A204.1 (cell line): ENCODE results near the gene DLL4.
"Not testable (repeated sequence)": the region's sequence is repeated elsewhere in the genome, so short reads cannot be mapped to it uniquely, and the experiment has no call there.

ENCODE experiments used
- FAIRE-seq: peaks from 2 replicates; lab custom pipeline; 2012; peaks lifted over from hg19 to GRCh38; lab: Jason Lieb, UNC

Gene DLL4

DNA sequence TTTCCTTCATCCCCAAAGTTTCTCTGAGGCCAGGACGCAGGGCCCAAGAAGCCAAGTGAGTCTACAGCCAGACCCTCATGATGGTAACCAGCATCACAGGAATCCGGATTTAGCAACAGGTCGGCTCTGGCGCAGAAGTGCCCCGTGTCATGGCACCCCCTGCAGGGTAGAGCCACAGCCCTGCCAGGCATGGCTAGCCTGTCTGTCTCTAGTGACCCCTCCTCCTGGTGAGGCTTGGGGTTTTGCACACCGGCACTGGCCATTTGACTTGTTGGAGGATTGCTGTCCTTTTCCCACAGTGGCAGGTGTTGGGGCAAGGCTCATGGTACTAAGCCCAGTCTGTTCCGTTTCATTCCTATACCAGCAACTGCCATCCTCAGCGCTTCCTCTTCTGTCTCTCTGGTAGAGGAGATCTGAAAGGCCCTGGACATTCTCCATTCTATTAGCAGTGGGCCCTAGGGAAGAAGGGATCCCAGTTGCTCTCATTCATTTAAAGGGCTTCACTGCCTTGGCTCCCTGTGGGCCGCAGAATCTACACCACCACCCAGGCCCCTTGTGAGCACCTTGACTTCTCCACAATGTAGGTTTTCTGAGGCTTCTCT is 14.7 kb downstream of the DLL4 start:
- no peak for FAIRE-seq

DNA sequence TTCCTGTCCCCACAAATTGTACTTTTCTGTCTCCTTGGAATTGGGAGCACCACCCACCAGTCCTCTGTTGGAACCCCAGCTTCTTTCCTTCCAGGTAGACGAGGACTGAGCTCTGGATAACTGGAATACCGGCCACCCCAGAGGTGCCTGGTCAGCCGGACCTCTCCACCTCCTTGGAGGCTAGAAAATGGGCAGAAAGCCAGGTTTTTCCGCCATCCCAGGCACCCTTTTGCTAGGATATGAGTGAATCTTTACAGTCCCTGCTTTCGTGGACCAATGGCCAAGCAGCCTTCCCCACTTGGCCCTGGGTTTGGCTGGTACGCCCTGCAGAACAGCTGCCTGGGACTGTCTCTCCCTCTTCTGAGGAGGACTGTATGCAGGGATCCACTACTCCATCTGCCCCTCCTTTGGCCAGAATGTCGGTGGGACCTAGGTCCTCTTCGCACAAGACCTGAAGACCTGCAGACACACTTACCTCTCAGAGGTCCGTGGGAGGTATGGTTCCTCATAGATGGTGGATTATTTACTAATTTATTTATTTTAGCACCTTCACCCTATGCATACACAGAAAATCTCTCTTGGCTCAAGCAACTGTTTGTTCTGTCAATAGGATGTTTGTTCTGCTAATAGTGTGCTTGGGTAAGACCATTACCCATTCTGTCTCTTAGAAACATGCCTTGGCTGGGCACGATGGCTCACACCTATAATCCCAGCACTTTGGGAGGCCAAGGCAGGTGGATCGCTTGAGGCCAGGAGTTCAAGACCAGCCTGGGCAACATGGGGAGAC is 15.6 kb downstream of the DLL4 start:
- FAIRE-seq, result no peak

DNA sequence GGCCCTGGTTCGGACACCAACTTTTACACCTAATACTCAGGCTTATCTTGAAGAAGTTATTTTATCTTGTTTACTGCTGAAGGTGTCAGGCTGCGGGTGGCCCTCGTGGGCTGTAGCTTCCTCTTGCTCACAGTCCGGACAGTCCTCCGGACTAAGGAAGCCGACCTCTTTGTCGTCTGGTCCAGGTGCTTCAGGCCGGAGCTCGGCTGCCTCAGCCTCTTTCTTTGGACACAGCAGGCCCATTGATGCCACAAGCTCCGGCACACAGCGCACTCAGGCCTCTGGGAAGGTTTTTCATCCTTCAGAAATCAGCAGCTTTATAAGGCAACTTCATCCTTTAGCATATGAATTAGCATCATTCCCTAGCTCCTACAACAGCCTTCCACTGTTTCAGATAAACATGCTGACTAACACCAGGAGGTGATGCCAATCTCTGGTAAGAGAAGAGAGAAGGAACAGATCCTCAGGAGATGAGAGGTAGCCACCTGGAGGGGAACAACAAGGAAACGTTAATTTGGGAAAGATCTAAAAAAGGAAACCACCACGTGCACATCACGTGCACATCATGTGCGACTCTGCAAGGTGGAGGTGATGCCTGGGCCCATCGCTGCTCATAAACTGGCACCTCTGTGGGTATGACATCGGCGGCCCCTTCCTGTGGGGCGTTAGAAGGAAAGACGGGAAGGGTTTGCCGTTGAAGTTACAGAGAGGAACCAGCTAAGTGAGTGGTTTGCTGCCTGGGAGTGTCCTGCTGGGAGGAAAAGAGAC is 19.8 kb downstream of the DLL4 start:
- FAIRE-seq, result no peak

DNA sequence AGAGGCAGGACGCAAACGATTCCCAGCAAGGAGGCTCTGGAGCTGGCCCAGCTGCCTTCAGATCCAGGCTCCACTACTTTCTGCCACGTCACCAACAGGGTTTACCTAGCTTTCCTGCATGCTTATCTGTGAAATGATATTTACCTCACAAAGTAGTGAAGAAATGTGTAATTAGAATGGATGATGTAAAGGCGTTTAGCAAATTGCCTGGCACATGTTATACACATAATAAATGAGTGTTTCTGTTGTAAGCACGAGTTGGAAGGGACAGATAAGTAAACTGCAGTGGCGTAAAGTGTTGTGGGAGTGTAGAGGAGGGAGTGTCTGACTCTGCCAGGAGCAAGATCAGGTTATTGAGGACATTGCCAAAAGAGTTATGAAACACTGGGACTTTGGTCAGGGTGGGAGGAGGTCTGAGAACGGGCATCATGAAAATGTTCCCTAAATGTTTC is 20.6 kb downstream of the DLL4 start:
- no peak for FAIRE-seq

DNA sequence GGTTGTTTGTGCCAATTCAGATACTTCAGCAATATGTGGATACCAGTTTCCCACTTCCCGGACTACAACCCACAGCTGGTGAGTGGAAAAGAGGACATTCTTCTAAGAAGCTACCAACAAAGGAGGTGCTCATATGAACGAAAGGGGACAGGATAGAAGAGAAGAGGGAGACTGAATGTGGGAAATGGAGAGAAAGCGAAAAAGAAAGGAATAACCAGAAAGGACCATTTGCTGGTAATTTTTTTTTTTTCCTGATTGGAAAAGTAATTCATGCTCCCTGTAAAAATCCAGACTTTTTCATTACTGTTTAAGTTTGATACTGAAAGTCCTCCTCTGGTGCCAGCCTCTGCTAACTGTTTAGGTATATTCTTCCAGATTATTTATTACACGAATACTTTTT is 22.6 kb downstream of the DLL4 start:
- FAIRE-seq, result no peak

DNA sequence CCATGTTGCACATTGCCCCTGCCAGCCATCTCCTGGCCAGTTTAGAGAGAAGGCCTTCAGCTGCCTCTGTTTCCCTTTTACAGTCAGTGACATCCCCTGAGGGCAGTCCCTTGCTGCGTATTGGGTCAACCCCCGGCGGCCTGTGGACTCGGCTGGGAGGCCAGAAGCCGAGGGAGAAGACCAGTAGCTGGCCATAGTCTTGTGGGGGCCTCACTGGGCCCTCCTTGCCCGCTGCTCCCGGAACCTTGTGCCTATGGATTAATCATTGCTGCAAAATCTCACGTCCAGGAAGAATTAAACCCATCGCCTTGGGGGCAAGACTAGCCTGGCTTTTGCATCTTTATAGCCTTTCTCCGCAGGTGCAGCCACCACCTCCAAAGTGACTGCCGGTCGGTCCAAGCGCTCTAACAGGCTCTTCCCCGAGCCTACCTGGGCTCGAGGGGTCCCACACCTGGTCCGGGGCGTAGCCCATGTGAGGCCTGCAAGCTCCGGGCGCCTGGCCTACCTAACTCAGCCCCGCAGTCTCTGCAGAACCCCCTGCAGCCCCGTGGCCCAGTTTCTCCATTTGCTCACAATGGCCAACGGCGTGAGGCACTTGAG is 23.3 kb downstream of the DLL4 start:
- FAIRE-seq, result no peak

DNA sequence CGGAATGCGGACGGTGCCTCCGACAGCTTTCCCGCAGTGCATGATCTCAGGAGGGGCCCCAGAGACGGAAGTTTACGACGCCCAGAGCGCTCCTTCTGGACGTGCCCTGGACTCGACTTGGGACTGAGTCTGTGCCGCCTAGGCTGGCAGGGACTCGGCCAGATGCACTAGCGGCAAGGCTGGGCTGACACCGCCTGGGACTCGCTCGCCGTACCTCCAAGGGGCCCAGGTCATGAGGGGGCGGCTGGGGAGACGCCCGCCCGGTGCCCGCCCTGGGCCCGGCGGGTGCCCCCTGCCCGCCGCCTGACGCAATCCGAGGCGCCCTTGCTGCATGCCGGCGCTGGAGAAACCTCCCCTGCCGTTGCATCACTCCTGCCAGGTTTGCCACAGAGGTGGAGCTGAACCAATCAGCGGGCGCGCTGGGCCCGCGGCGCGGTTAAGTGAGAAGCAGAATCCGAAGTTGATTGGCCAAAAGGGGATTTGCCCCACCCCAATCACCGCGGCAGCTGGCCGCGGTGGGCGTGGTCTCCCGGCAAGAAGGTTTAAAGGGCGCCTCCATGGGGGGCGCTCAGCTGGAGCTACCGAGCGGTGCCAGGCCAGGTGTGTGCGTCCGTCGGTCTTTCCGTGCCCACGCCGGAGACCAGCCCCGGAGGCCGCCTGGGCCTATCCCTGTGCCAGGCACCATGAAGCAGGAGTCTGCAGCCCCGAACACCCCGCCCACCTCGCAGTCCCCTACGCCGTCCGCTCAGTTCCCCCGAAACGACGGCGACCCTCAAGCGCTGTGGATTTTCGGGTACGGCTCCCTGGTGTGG is 24.0 kb downstream of the DLL4 start, which contains the start of gene CHAC1:
TSS of gene CHAC1 (plus strand) at position 571 of the 812 bp plus-strand sequence. CDS start at position 684, 113 bp downstream.
- peak; percentile 91 for FAIRE-seq

DNA sequence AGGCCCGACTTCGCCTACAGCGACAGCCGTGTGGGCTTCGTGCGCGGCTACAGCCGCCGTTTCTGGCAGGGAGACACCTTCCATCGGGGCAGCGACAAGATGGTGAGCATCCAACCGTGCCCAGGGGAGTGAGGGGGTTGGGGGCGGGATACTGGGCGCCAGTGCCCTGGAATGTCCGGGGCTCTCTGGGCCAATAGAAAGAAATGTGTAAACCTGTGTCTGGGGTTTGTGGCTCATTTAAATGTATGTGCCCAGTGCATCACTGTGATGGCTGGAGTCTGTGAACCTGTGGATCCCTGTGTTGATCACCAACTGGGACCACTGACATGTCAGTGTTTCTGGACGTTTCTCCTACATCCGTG is 24.6 kb downstream of the DLL4 start:
- FAIRE-seq, result no peak

DNA sequence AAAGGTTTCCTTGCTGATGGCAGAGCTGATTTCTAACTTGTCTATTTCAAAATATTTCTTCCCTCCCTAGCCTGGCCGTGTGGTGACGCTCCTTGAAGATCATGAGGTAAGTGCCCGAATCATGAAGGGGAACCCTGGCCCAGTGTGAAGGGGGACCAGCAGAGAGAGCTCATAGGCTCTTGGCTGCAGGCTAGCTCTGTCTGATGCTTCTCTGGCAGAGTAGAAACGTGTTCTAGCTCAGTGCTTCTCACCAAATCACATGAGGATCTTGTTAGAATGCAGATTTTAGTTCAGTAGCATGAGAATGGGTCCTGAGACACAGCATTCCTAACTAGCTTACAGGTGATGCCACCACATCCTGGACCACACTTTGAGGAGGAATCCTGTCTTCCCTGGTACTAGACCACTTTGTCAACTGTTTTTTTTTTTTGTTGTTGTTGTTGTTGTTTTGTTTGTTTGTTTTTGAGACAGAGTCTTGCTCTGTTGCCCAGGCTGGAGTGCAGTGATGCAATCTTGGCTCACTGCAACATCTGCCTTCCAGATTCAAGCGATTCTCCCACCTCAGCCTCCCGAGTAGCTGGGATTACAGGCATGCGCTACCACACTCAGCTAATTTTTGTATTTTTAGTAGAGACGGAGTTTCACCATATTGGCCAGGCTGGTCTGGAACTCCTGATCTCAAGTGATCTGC is 25.2 kb downstream of the DLL4 start:
- FAIRE-seq, result not testable (repeated sequence)

DNA sequence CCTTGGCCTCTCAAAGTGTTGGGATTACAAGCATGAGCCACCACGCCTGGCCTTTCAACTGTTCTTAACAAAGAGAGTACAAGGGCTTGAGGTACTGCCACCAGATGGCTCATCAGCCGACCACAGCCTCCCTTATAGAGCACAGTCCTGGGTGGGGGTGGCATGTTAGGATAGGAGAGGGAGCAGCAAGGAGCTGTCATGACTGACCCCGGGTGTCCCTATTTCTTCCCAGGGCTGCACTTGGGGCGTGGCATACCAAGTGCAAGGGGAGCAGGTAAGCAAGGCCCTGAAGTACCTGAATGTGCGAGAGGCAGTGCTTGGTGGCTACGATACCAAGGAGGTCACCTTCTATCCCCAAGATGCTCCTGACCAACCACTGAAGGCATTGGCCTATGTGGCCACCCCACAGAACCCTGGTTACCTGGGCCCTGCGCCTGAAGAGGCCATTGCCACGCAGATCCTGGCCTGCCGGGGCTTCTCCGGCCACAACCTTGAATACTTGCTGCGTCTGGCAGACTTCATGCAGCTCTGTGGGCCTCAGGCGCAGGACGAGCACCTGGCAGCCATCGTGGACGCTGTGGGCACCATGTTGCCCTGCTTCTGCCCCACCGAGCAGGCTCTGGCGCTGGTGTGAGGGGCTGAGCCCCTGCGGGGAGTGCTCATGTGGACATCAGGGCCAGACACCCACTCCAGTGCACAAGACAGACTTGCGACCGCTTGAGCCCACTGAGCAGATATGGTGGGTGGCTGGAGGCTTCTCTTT is 26.2 kb downstream of the DLL4 start:
- FAIRE-seq, result no peak

DNA sequence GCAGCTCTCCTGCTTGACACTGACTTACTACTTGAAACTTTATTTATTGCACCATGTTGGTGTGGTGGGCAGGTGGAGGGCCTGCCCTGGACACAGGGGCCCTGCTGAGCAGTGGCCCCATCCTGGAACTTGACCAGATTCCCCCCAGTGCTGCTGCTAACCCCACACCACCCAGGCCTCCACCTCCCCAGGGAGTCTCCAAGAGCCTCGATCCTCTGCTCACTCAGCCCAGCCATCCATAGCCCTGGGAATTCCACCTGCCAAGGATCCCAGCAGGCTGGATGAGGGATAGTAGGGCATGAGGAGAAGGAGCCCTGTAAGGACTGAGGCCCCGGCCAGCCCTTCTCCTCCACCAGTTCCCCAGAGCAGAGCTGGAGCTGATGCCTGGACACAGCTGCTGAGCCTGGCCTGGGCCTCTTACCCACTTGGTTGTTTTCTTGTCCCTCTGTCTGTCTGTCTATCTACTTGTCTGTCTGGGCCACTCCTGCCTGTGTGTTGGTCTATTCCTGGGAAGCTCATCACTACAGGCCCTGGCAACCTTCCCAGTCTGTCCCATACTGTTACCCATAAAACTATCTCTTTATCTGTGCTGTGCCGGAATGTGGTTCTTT is 26.9 kb downstream of the DLL4 start:
- FAIRE-seq, result no peak

DNA sequence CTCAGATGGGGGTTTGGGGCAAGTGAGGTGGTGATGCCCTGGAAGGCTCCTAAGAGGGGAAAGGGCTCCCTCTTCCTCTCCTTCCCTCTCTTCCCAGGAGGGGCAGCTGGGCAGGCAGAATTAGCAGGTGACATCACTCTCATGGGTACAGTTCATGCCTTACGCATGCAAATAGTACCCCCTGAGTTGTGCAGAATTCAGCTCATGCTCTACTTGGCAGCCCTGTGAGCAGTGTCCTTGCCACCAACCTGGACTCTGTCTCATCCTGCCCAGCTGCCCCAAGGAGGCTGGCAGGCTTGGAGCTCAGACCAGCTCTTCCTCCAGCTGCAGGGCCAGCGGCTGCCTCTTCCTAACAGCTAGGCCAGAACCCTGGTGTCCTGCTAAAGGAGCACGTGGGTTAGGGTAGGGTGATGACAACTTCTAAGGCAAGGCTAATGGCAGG is 27.4 kb downstream of the DLL4 start:
- no peak for FAIRE-seq

DNA sequence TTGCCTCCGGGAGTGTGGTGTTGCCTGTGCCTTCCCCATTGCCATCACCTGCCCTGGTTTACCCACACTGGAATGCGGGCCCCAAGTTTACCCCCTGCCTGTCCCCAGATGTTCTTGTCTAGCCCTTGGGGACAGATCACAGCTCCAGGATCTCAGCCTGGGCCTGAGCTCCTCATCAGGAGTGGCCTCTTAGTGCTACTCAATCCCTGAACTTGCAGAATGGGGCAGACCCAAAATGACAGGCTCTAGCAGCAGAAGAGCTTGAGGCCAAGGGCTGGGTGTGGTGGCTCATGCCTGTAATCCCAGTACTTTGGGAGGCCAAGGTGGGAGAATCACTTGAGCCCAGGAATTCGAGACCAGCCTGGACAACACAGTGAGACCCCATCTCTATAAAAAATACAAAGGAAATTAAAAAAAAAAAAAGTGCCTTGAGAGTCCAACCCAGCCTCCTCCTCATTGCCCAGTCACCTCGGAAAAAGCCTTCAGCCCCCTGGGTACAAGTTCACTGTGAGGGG is 28.0 kb downstream of the DLL4 start:
- FAIRE-seq, result no peak

DNA sequence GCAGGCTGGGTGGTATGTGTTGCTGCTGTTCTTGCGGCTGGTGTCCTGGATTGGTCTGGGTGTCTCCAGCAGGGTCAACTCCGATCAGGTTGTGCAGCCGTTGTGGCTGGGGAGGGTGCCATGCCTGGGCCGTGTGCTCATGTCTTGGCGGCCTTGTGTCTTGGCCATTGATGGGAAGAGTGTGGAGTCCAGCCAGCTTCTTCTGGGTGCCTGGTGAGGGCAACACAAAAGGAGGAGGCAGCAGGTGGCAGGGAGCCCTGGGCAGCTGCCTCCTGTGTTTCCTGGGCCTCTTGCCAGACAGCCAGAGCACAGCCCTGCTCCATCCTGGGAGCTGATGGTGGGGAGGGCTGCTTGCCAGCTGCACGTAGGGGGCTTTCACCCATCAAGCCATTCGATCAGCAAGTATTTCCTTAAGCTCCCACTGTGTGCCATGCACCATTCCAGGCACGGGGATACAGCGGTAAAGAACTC is 28.5 kb downstream of the DLL4 start:
- FAIRE-seq, result no peak

DNA sequence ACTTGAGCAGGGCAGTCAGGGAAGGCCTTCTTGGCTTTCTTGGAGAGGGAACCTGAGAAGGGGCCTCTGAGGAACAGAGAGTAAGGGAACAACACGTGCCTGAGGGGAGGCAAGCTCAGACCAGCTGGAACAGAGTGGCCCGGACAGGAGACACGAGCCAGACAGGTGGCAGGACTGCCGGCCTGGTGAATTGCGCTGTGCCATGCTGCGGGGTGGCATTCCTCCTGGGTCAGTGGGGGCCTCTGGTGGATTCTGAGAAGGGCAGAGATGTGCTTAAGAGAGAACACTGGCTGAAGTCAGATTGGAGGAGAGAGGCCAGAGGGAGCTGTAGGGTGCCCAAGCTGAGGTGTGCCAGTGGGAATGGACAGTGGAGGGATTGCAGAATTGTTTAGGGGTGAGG is 29.0 kb downstream of the DLL4 start:
- no peak for FAIRE-seq

DNA sequence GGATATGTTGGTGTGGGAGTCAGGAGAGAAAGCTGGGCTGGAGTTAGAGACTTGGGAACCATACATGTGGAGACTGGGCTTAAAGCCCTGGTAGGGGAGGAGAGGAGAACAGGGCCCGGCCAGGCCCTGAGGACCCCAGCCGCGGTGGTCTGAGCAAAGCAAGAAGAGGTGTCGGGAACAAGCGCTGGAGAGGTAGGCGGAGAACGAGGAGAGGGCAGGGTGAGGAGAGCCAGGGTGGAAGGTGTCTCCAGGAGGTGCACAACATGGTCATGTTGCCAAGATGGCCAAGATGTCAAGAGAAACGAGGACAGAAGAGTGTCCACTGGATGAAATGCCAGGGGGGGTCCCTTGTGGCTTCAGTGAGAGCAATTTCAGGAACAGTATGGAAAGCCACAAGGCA is 29.6 kb downstream of the DLL4 start:
- no peak for FAIRE-seq

DNA sequence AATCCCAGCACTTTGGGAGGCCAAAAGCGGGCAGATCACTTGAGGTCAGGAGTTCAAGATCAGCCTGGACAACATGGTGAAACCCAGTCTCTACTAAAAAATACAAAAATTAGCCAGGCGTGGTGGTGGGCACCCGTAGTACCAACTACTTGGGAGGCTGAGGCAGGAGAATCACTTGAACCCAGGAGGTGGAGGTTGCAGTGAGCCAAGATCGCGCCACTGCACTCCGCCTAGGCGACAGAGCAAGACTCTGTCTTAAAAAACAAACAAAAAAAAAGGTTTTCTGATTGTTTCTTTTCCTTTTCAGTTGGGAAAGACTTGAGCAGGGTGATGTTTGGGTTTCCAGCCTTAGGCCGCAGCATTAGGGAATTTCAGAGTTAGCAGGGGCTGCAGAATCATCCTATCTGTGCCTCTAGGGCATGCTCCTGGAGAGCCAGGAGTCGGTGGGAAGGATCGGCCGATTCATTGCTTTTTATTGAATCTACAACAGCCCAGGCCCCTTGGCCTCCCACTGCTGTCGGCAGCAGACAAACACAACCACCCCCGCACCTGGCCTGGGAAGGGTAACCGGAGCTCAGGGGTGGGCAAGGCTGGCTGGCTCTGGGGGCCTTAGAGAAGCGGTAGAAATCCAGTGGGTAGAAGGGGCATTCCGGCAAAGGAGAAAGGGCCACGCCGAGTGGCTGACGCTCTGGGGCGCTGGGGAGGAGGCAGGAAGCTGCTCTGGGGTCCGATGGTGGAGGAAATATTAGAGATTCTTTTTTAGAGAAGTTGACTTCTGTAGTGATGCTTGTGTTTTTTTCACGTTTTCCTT is 30.4 kb downstream of the DLL4 start:
- FAIRE-seq, result no peak

DNA sequence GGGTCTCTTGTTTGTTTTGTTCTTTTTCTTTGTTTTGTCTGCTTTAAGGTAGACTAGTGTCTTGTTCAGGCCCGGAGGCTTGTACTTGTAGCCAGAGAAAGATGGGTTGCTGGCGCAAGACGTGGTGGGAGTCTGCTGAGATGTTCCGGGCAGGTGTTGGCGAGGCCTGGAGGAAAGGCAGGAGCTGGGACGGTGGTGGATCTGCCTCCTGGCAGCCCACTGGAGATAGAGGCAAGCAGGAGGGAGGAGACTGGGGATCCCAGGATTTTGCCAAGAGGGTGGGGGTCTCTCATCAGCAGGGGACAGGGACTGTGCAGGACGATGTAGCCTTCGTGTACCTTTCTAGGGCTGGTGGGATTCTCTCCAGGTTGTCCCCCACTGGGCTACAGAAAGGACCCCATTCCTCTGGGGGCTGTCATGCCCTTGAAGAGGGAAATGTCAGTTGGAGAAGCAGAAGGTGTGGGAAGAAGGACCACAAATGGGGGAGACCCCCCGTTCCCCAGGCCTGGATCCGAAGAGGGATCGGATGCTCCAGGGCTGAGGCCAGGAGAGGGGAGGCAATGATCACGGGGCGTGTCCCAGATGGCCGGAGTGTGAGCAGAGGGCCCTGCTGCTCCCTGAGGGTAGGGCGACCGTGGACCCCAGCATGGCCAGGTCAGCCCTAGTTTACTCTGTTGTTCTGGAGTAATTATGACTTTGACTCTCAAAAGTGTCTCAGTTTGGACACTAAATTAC is 31.2 kb downstream of the DLL4 start:
- no peak for FAIRE-seq
